ENCODE measurements around the gene CATSPER1.
"Not testable (repeated sequence)": the region's sequence is repeated elsewhere in the genome, so short reads cannot be mapped to it uniquely, and the experiment has no call there.

CATSPER1 gene

GRCh38 chr11:66032957-66033735 lies 6.9 kb upstream of the CATSPER1 start:
- no peaks in the 10 kb centered on the region for H3K4me1 ChIP-seq
- no peak overlapping the region for H3K27ac ChIP-seq
- TF ChIP-seq CTCF (IDR thresholded peaks at IDR 0.05): no peak
- H3K9me3 ChIP-seq (ENCODE audit: control insufficient read depth, low read length): no peaks in the 10 kb centered on the region
- H3K36me3 ChIP-seq (ENCODE audit: control insufficient read depth, insufficient read depth, low read length): no peaks in the 10 kb centered on the region
- no peak overlapping the region for H3K9ac ChIP-seq
- no peak overlapping the region for H2AFZ ChIP-seq
- H3K79me2 ChIP-seq: no peaks in the 10 kb centered on the region
- no peaks in the 10 kb centered on the region for H3K27me3 ChIP-seq (ENCODE audit: control insufficient read depth, insufficient read depth, low read length)
- H3K4me2 ChIP-seq (ENCODE audit: low read length): no peak overlapping the region
- H3K4me3 ChIP-seq (ENCODE audit: low read depth, low read length): no peak overlapping the region

GRCh38 chr11:66023186-66023440 lies 3.2 kb downstream of the CATSPER1 start:
- not testable (repeated sequence) for H3K4me3 ChIP-seq (ENCODE audit: low read depth, low read length); H3K27me3 ChIP-seq (ENCODE audit: control insufficient read depth, insufficient read depth, low read length); H3K9ac ChIP-seq; H3K4me2 ChIP-seq (ENCODE audit: low read length); H3K27ac ChIP-seq; H3K79me2 ChIP-seq; H3K4me1 ChIP-seq; H2AFZ ChIP-seq; H3K9me3 ChIP-seq (ENCODE audit: control insufficient read depth, low read length); H3K36me3 ChIP-seq (ENCODE audit: control insufficient read depth, insufficient read depth, low read length)

- Histone ChIP-seq H3K27me3 (ENCODE audit: control insufficient read depth, insufficient read depth, low read length) (no peaks in the 10 kb centered on the region), H3K4me2 (ENCODE audit: low read length) (peak overlapping the region; percentile 58), H3K4me3 (ENCODE audit: low read depth, low read length) (no peak overlapping the region), H3K9ac (no peak overlapping the region), H3K27ac (no peak overlapping the region), H3K9me3 (ENCODE audit: control insufficient read depth, low read length) (no peaks in the 10 kb centered on the region), H3K4me1 (peaks cover 2% of the 10 kb centered on the region), H3K79me2 (no peaks in the 10 kb centered on the region), H2AFZ (peak overlapping the region; percentile 86), H3K36me3 (ENCODE audit: control insufficient read depth, insufficient read depth, low read length) (no peaks in the 10 kb centered on the region)
- peak; percentile 87 for TF ChIP-seq CTCF (IDR thresholded peaks at IDR 0.05)
Observed at GRCh38 chr11:66022401-66023185, 3.7 kb downstream of the CATSPER1 start.

- Histone ChIP-seq H2AFZ (no peak overlapping the region), H3K9me3 (ENCODE audit: control insufficient read depth, low read length) (no peaks in the 10 kb centered on the region), H3K9ac (no peak overlapping the region), H3K4me3 (ENCODE audit: low read depth, low read length) (no peak overlapping the region), H3K4me1 (peaks cover 7% of the 10 kb centered on the region), H3K27ac (no peak overlapping the region), H3K79me2 (no peaks in the 10 kb centered on the region), H3K27me3 (ENCODE audit: control insufficient read depth, insufficient read depth, low read length) (no peaks in the 10 kb centered on the region), H3K4me2 (ENCODE audit: low read length) (no peak overlapping the region), H3K36me3 (ENCODE audit: control insufficient read depth, insufficient read depth, low read length) (no peaks in the 10 kb centered on the region)
- TF ChIP-seq CTCF (IDR thresholded peaks at IDR 0.05): no peak
Observed at GRCh38 chr11:66020618-66021357, 5.5 kb downstream of the CATSPER1 start.

- Histone ChIP-seq H3K27ac (no peak overlapping the region), H3K9me3 (ENCODE audit: control insufficient read depth, low read length) (no peaks in the 10 kb centered on the region), H3K36me3 (ENCODE audit: control insufficient read depth, insufficient read depth, low read length) (no peaks in the 10 kb centered on the region), H3K4me3 (ENCODE audit: low read depth, low read length) (no peak overlapping the region), H2AFZ (no peak overlapping the region), H3K27me3 (ENCODE audit: control insufficient read depth, insufficient read depth, low read length) (no peaks in the 10 kb centered on the region), H3K4me2 (ENCODE audit: low read length) (no peak overlapping the region), H3K4me1 (peaks cover 11% of the 10 kb centered on the region), H3K9ac (no peak overlapping the region), H3K79me2 (no peaks in the 10 kb centered on the region)
- no peak for TF ChIP-seq CTCF (IDR thresholded peaks at IDR 0.05)
Observed at GRCh38 chr11:66020212-66020611, 6.1 kb downstream of the CATSPER1 start.
